Neuronal stem cell (in vitro differentiated cells): ENCODE data around the gene CCDC190.

Experiments
- DNase-seq: peaks from one replicate; pipeline ENCODE4 v3.0.0-alpha.2; 2013; ENCODE audit warnings: low spot score
- H2AFZ ChIP-seq: one replicate; pipeline ENCODE4 v1.6.1; 2013; ENCODE audit warnings: mild to moderate bottlenecking, low read length, inconsistent platforms
- H2AK5ac ChIP-seq: 2 replicates; pipeline ENCODE4 v1.6.1; 2013; ENCODE audit warnings: low read depth, mild to moderate bottlenecking, inconsistent platforms, low read length, moderate library complexity, mixed read lengths
- H2BK120ac ChIP-seq: 2 replicates; pipeline ENCODE4 v1.6.1; 2013; ENCODE audit warnings: low read depth, mild to moderate bottlenecking, inconsistent platforms, low read length, moderate library complexity, mixed read lengths
- H2BK12ac ChIP-seq: one replicate; pipeline ENCODE4 v1.6.1; 2013; ENCODE audit warnings: low read length, inconsistent platforms
- H2BK15ac ChIP-seq: 2 replicates; pipeline ENCODE4 v1.6.1; 2013; ENCODE audit warnings: mild to moderate bottlenecking, low read length, inconsistent platforms, mixed read lengths
- H2BK5ac ChIP-seq: one replicate; pipeline ENCODE4 v1.6.1; 2013; ENCODE audit warnings: inconsistent platforms, mild to moderate bottlenecking, low read length, moderate library complexity
- H3K14ac ChIP-seq: one replicate; pipeline ENCODE4 v1.6.1; 2013; ENCODE audit warnings: low read length, inconsistent platforms
- H3K18ac ChIP-seq: 2 replicates; pipeline ENCODE4 v1.6.1; 2013; ENCODE audit warnings: low read length, inconsistent platforms
- H3K23ac ChIP-seq: 2 replicates; pipeline ENCODE4 v1.6.1; 2013; ENCODE audit warnings: low read depth, mild to moderate bottlenecking, mixed read lengths, low read length, inconsistent platforms; ENCODE audit not compliant: poor library complexity
- H3K27ac ChIP-seq: replicated peaks from 3 replicates; pipeline ENCODE4 v1.5.1; 2013; ENCODE audit warnings: low read length, inconsistent platforms
- H3K27me3 ChIP-seq, 3 experiments: 2 replicates each; pipeline ENCODE4 v1.6.1; 2013; ENCODE audit warnings: low read length in 3 of 3, mild to moderate bottlenecking in 2 of 3, inconsistent platforms in 1 of 3, low read depth in 1 of 3, mixed read lengths in 1 of 3, moderate library complexity in 1 of 3; ENCODE audit not compliant: control insufficient read depth in 3 of 3, insufficient read depth in 3 of 3
- H3K36me3 ChIP-seq, 2 donors: replicated peaks in 1 of 2; 2 replicates each; pipeline ENCODE4 v1.6.1; 2013; ENCODE audit warnings: low read length in 2 of 2; ENCODE audit not compliant: control insufficient read depth in 2 of 2, insufficient read depth in 2 of 2
- H3K4ac ChIP-seq: 2 replicates; pipeline ENCODE4 v1.6.1; 2013; ENCODE audit warnings: inconsistent platforms, mild to moderate bottlenecking, low read length, moderate library complexity
- H3K4me1 ChIP-seq, 2 donors: 1 replicate in 1 of 2; 2 replicates in 1 of 2; pipeline ENCODE4 v1.6.1; 2013; ENCODE audit warnings: low read length in 2 of 2, low read depth in 1 of 2; ENCODE audit not compliant: control insufficient read depth in 2 of 2, insufficient read depth in 1 of 2
- H3K4me2 ChIP-seq: one replicate; pipeline ENCODE4 v1.6.1; 2013; ENCODE audit warnings: mild to moderate bottlenecking, low read length, inconsistent platforms; ENCODE audit not compliant: insufficient read depth, poor library complexity, severe bottlenecking
- H3K4me3 ChIP-seq, 2 donors: 2 replicates each; pipeline ENCODE4 v1.5.1; 2013; ENCODE audit warnings: low read length in 2 of 2, mild to moderate bottlenecking in 2 of 2, inconsistent platforms in 1 of 2, moderate library complexity in 1 of 2
- H3K79me1 ChIP-seq: one replicate; pipeline ENCODE4 v1.6.1; 2013; ENCODE audit warnings: low read depth, mild to moderate bottlenecking, inconsistent platforms, low read length, moderate library complexity
- H3K9ac ChIP-seq: one replicate; pipeline ENCODE4 v1.6.1; 2013; ENCODE audit warnings: mild to moderate bottlenecking, low read depth, low read length, inconsistent platforms; ENCODE audit not compliant: poor library complexity
- H3K9me3 ChIP-seq, 2 donors: replicated peaks in 1 of 2; 2 replicates each; pipeline versions ENCODE3 to v1.6.1; 2013; ENCODE audit warnings: low read length in 2 of 2, mild to moderate bottlenecking in 2 of 2, inconsistent platforms in 1 of 2, low read depth in 1 of 2, mixed read lengths in 1 of 2, moderate library complexity in 1 of 2; ENCODE audit not compliant: control insufficient read depth in 2 of 2, insufficient read depth in 1 of 2
- H4K8ac ChIP-seq: one replicate; pipeline ENCODE4 v1.6.1; 2013; ENCODE audit warnings: low read depth, mild to moderate bottlenecking, inconsistent platforms, low read length, moderate library complexity
- H4K91ac ChIP-seq: one replicate; pipeline ENCODE4 v1.6.1; 2013; ENCODE audit warnings: low read length, low read depth, mild to moderate bottlenecking, inconsistent platforms; ENCODE audit not compliant: poor library complexity
- WGBS, 2 donors: extraction: QIAGEN DNeasy Blood & Tissue Kit; methylation state at CpG; one replicate each; pipeline ENCODE4 v1.1.7; 2013; ENCODE audit warnings: missing lambda C conversion rate in 2 of 2, mixed read lengths in 1 of 2; ENCODE audit not compliant: insufficient read length in 2 of 2, insufficient replicate concordance in 1 of 2; ENCODE audit errors: extremely low coverage in 2 of 2; 5-methylcytosine and 5-hydroxymethylcytosine counted together

CCDC190 gene

GRCh38 chr1:162906485-162906884, 45.5 kb upstream of the CCDC190 start:
- no peak overlapping the region for H2BK120ac ChIP-seq
- H3K27ac ChIP-seq: no peak overlapping the region
- peaks cover 0 to 12% (median 0%) of the 10 kb centered on the region in 3 experiments for H3K27me3 ChIP-seq
- H3K18ac ChIP-seq: no peak overlapping the region
- H3K9me3 ChIP-seq: no peaks in the 10 kb centered on the region
- H3K4me3 ChIP-seq: no peak overlapping the region
- no peak overlapping the region for H3K9ac ChIP-seq
- no peak overlapping the region for H2BK15ac ChIP-seq
- no peak overlapping the region for H3K23ac ChIP-seq
- H3K36me3 ChIP-seq: no peaks in the 10 kb centered on the region
- DNase-seq: no peak
- no peak overlapping the region for H3K4ac ChIP-seq
- peaks cover 0 to 6% of the 10 kb centered on the region in 2 donors for H3K4me1 ChIP-seq
- no peak overlapping the region for H2BK12ac ChIP-seq
- H3K14ac ChIP-seq: no peak overlapping the region
- H4K8ac ChIP-seq: no peak overlapping the region
- no peak overlapping the region for H2AFZ ChIP-seq
- no peak overlapping the region for H4K91ac ChIP-seq
- no peak overlapping the region for H3K4me2 ChIP-seq
- no peaks in the 10 kb centered on the region for H3K79me1 ChIP-seq
- no CpG with 5 or more reads among the region's 2 CpGs for WGBS, 2 donors
- no peak overlapping the region for H2BK5ac ChIP-seq
- H2AK5ac ChIP-seq: no peak overlapping the region

DNA sequence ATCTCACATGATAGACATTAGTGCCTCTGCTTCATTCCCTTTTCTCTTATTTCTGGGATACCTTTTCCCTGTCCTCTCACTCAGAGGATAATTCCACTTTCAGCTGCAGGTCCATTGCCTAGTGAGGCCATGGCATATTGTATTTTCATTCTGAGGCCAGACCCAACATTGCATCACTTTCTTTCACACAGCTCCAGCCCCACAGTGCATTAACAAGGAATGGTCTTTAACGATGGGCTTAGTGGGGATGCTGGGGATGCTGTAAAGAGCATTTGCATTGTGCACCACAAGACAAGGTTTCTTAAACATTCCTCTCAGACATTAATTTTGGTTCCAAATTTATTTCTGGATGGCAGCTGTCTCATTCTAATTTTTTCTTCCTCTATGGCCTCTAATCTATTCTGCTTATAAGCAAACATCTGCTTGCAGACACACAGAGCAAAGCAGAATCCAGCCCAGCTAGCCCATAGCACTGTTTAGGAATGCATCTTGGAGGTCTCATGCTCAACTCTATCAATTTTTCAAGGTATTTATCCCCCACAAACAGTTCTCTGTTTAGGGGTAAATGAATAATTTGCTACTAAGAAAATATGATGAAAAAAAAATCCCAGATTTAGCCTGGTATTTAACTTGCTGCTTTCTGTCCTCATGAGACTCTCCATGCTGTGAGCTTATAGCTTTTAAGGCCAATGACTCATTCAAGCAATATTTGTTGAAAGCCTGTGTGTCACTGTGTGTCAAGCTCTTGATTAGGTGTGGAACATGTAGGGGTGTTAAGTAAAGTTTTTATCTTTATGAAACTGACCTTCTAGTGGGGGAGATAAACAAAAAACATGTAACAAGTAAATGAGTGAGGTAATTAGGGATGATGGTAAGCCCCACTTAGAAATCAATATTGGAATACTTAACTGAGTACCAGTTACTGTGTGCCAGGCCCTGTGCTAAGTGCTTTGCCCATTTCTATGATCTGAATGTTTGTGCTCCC, 44.5 kb upstream of the CCDC190 start:
- no peak for DNase-seq
- Histone ChIP-seq H3K9me3 (no peaks in the 10 kb centered on the region), H2BK5ac (no peak overlapping the region), H2AFZ (no peak overlapping the region), H3K4ac (no peak overlapping the region), H3K4me2 (no peak overlapping the region), H2BK12ac (no peak overlapping the region), H3K79me1 (no peaks in the 10 kb centered on the region), H3K18ac (no peak overlapping the region), H4K8ac (no peak overlapping the region), H4K91ac (no peak overlapping the region), H3K27ac (no peak overlapping the region), H3K4me1 (peaks cover 0 to 6% of the 10 kb centered on the region in 2 donors), H3K4me3 (no peak overlapping the region), H2BK15ac (no peak overlapping the region), H2BK120ac (no peak overlapping the region), H3K23ac (no peak overlapping the region), H3K14ac (no peak overlapping the region), H3K36me3 (no peaks in the 10 kb centered on the region), H3K27me3 (peaks cover 0 to 12% (median 0%) of the 10 kb centered on the region in 3 experiments), H3K9ac (no peak overlapping the region), H2AK5ac (no peak overlapping the region)
- no CpG with 5 or more reads among the region's 1 CpG for WGBS, 2 donors

- H3K23ac ChIP-seq: no peak overlapping the region
- no peak overlapping the region for H3K4ac ChIP-seq
- H2BK120ac ChIP-seq: no peak overlapping the region
- DNase-seq: no peak
- no peak overlapping the region for H2AK5ac ChIP-seq
- WGBS, 2 donors: no CpG with 5 or more reads among the region's 4 CpGs
- no peak overlapping the region for H2BK12ac ChIP-seq
- no peak overlapping the region for H3K4me2 ChIP-seq
- no peak overlapping the region for H4K8ac ChIP-seq
- no peak overlapping the region for H3K4me3 ChIP-seq
- peaks cover 0 to 12% (median 0%) of the 10 kb centered on the region in 3 experiments for H3K27me3 ChIP-seq
- no peaks in the 10 kb centered on the region for H3K79me1 ChIP-seq
- no peak overlapping the region for H4K91ac ChIP-seq
- no peak overlapping the region for H3K27ac ChIP-seq
- peaks cover 0 to 6% of the 10 kb centered on the region in 2 donors for H3K4me1 ChIP-seq
- H3K36me3 ChIP-seq: no peaks in the 10 kb centered on the region
- no peak overlapping the region for H3K18ac ChIP-seq
- H3K9me3 ChIP-seq: no peaks in the 10 kb centered on the region
- no peak overlapping the region for H2BK5ac ChIP-seq
- no peak overlapping the region for H3K14ac ChIP-seq
- no peak overlapping the region for H2AFZ ChIP-seq
- H2BK15ac ChIP-seq: no peak overlapping the region
- no peak overlapping the region for H3K9ac ChIP-seq
These were observed 43.6 kb upstream of the CCDC190 start for GRCh38 chr1:162904579-162904978.

GRCh38 chr1:162904023-162904422, 43.0 kb upstream of the CCDC190 start:
- Histone ChIP-seq H3K4me2 (no peak overlapping the region), H2BK12ac (no peak overlapping the region), H3K9ac (no peak overlapping the region), H2BK120ac (no peak overlapping the region), H3K79me1 (no peaks in the 10 kb centered on the region), H2AFZ (no peak overlapping the region), H3K23ac (no peak overlapping the region), H2AK5ac (no peak overlapping the region), H3K4me1 (peaks cover 0 to 6% of the 10 kb centered on the region in 2 donors), H3K36me3 (no peaks in the 10 kb centered on the region), H2BK5ac (no peak overlapping the region), H4K91ac (no peak overlapping the region), H2BK15ac (no peak overlapping the region), H3K4me3 (no peak overlapping the region), H3K14ac (no peak overlapping the region), H3K18ac (no peak overlapping the region), H4K8ac (no peak overlapping the region), H3K4ac (no peak overlapping the region), H3K27ac (no peak overlapping the region), H3K9me3 (no peaks in the 10 kb centered on the region), H3K27me3 (peaks cover 0 to 12% (median 0%) of the 10 kb centered on the region in 3 experiments)
- no CpG with 5 or more reads among the region's 3 CpGs for WGBS, 2 donors
- DNase-seq: no peak
